IMR-90 (cell line): ENCODE data around the gene KCNAB2.

Experiments used
- CEBPB ChIP-seq: IDR thresholded peaks from 2 replicates; pipeline ENCODE4 v1.6.1; 2012; ENCODE audit warnings: low read depth, low read length, improper control_type of control experiment
- MAFK ChIP-seq: IDR thresholded peaks from 2 replicates; pipeline ENCODE4 v1.6.1; 2012; ENCODE audit warnings: low read depth, low read length, improper control_type of control experiment
- MAZ ChIP-seq: IDR thresholded peaks from 2 replicates; pipeline ENCODE4 v1.6.1; 2012; ENCODE audit warnings: low read depth, mild to moderate bottlenecking, low read length, improper control_type of control experiment, moderate library complexity, borderline replicate concordance
- POLR2A ChIP-seq: IDR thresholded peaks from 2 replicates; pipeline ENCODE4 v1.6.1; 2012; ENCODE audit warnings: mild to moderate bottlenecking, low read depth, low read length
- RAD21 ChIP-seq: IDR thresholded peaks from 2 replicates; pipeline ENCODE4 v1.6.1; 2012; ENCODE audit warnings: low read length, improper control_type of control experiment
- SMC3 ChIP-seq: fragments of 150-350 bp; IDR thresholded peaks from 2 replicates; pipeline ENCODE4 v1.6.1; 2016; ENCODE audit warnings: low read depth, mild to moderate bottlenecking, antibody characterized with exemption, low read length, moderate library complexity
- TF ChIP-seq, protein P1 (sequence below): conservative IDR thresholded peaks from 2 replicates; pipeline ENCODE4 v1.5.1; 2012; ENCODE audit warnings: mild to moderate bottlenecking, low read depth, low read length, improper control_type of control experiment
- TF ChIP-seq, protein P2 (sequence below): fragments of 150-350 bp; IDR thresholded peaks from 2 replicates; pipeline ENCODE4 v1.6.1; 2017; ENCODE audit warnings: mild to moderate bottlenecking, antibody characterized with exemption, low read length, low read depth

DNA sequence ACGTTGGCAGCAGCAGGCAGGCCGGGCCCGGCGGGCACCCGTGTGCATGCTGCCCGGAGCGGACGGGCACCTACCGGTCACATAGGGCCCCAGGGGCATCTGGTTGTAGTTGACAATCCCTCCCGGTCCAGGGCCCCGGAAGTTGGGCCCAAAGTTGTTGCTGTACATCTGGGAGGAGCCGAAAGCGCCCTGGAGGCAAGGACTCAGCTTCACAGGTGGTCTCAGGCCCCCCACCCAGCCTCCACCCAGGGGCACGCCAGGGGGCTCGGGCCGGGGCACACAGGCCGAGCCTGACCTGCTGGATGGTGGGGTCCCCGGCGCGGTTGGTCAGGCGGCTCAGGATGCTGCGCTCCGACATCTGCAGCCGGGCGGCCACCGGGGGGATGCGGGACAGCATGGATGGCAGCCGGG is 60.6 kb downstream of the KCNAB2 start:
- TF ChIP-seq, protein P1, sequence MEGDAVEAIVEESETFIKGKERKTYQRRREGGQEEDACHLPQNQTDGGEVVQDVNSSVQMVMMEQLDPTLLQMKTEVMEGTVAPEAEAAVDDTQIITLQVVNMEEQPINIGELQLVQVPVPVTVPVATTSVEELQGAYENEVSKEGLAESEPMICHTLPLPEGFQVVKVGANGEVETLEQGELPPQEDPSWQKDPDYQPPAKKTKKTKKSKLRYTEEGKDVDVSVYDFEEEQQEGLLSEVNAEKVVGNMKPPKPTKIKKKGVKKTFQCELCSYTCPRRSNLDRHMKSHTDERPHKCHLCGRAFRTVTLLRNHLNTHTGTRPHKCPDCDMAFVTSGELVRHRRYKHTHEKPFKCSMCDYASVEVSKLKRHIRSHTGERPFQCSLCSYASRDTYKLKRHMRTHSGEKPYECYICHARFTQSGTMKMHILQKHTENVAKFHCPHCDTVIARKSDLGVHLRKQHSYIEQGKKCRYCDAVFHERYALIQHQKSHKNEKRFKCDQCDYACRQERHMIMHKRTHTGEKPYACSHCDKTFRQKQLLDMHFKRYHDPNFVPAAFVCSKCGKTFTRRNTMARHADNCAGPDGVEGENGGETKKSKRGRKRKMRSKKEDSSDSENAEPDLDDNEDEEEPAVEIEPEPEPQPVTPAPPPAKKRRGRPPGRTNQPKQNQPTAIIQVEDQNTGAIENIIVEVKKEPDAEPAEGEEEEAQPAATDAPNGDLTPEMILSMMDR = no peak
- TF ChIP-seq MAZ (no peak), POLR2A (no peak), CEBPB (no peak), RAD21 (no peak), SMC3 (no peak), MAFK (no peak)
- TF ChIP-seq, protein P2, sequence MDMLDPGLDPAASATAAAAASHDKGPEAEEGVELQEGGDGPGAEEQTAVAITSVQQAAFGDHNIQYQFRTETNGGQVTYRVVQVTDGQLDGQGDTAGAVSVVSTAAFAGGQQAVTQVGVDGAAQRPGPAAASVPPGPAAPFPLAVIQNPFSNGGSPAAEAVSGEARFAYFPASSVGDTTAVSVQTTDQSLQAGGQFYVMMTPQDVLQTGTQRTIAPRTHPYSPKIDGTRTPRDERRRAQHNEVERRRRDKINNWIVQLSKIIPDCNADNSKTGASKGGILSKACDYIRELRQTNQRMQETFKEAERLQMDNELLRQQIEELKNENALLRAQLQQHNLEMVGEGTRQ = no peak
